SIG-M5 treated with dmso at 0.1 percent for 504 hours (cell line): Measurements from ENCODE around the gene CASK.

ENCODE experiments used
- DNase-seq: peaks from one replicate; lab custom pipeline; 2025; ENCODE audit not compliant: unreplicated experiment; lab: John Stamatoyannopoulos, UW

The CASK gene, protein sequence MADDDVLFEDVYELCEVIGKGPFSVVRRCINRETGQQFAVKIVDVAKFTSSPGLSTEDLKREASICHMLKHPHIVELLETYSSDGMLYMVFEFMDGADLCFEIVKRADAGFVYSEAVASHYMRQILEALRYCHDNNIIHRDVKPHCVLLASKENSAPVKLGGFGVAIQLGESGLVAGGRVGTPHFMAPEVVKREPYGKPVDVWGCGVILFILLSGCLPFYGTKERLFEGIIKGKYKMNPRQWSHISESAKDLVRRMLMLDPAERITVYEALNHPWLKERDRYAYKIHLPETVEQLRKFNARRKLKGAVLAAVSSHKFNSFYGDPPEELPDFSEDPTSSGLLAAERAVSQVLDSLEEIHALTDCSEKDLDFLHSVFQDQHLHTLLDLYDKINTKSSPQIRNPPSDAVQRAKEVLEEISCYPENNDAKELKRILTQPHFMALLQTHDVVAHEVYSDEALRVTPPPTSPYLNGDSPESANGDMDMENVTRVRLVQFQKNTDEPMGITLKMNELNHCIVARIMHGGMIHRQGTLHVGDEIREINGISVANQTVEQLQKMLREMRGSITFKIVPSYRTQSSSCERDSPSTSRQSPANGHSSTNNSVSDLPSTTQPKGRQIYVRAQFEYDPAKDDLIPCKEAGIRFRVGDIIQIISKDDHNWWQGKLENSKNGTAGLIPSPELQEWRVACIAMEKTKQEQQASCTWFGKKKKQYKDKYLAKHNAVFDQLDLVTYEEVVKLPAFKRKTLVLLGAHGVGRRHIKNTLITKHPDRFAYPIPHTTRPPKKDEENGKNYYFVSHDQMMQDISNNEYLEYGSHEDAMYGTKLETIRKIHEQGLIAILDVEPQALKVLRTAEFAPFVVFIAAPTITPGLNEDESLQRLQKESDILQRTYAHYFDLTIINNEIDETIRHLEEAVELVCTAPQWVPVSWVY

DNA sequence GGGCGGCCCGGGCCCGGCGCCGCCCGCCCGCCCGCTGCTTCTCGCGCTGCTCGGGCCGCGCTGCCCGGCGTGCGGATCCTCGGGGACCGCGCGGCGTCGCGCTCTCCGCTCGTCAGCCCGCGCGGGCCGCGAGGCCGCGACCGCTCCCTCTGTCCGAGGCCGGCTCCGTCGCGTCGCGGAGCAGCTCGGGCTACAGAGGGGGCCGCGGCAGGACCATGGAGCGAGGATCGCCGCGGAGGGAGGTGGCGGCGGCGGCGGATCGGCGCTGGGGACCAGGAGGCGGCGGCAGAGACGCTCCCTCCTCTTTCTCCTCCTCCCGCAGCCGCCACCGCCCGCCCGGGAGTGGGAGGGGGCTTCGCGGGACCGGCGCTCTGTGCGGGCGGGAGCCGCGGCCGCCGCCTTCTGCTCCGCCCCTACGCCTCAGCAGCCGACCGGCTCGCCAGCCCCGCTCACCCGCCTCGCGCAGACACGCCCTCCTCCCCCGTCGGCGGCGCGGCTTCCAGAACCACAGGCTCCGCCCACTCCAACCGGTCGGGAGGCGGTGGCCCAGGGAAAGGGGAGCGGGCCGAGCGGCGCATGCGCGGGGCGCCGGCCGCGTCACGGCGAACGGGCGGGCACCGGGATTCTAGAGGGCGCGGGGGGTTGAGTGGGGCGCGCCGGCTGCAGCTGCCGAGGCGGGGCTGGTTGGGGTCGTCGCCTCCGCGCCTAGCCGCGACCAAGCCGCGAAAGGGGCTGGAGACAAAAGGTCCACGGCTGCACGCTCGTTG, at the start of gene CASK:
Gene CASK, minus strand, starts transcription at position 344 of the 767 bp plus-strand sequence. CDS start 566 bp downstream, outside the sequence.
- peak; percentile 70 for DNase-seq

DNA sequence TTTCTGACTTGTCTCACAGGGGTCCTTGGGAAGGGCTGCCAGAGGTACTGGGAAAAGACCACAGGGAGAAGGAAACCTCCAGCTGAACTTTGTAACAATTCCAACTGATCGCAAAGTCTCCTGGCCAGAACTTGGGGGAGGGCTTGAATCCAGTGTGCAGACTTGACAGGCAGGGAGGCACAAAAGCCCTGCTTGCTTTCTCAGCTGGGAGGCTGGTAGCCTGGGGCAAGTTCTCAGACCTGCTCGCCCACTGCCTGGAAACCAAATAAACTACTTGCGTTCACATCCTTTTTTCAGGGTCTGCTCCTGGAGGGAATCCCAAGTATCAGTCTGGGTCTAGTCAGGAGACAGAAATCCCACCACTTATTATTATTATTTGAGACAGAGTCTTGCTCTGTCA, 48.0 kb upstream of the CASK start:
- DNase-seq, result no peak

DNA sequence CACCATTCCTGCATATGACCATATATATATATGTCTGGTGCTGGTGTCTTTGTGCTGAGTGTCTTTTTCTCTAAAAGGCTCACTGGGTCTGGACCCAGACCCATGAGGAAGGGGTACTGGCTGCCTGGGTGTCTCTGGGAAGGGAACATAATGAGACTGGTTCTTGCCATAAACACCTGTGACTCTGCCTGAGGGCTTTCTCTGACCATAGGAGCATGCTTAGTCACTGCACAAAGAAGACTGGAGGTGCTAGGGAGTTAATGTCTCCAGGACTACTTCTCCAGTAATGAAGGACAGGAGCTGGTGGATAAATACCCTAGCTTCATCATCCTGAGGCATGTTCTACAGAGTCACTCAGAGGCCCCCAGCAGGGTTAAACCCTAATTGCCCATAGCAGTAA, 47.1 kb upstream of the CASK start:
- DNase-seq, result no peak

DNA sequence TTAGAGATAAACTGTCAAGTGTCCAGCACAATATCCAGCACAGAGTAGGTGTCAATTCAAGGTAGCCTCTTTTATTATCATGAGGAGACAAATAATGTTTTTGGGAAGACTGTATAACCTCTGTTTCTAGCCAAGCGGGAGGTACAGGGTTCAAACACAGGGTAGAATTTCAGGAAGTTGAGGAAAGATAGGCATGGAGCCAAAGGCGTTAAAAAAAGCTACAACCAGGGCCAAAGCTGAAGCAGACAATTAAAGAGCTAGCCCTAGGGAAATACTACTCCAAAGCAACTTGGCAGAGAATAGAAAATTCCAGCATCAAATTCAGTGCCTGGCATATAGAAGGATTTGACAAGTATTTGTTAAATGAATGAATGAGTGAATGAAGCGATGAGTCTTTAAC, 40.0 kb upstream of the CASK start:
- DNase-seq, result no peak

DNA sequence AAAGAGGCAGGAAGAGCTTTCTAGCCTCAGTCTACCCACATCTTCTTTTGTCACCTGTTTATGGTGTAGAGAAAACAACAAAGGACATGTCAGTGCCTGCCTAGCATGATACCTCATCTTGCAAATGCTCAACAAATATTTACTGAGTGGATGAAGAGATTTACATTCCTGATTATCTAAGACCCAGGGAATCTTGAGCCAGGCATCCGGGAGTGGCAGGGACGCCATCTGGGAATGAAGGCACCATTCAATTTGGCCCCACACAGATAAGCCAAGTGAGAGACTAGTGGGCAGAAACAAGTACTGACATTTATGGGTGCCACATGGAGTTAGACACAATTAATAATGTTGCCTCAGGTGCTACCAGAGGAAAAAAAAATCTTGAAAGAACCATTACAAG, 36.8 kb upstream of the CASK start:
- no peak for DNase-seq

DNA sequence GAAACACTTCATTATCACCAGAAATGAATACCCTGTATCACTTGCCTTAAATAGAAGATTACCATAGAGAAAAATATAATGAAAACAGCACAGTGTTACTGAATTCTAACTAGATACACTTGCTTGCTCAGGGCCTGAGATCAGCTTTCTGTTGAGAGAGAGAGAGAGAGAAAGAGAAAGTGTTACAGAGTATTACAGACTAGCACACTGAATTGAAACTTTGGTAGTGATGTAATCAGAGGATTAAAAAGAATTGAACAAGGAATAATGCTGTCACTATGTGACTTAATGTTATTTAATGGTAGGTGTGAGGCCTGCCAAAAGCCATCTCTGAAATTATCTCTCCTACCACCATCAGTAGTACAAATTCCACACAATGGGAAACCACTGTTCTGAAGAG, 35.5 kb upstream of the CASK start:
- DNase-seq, result no peak

DNA sequence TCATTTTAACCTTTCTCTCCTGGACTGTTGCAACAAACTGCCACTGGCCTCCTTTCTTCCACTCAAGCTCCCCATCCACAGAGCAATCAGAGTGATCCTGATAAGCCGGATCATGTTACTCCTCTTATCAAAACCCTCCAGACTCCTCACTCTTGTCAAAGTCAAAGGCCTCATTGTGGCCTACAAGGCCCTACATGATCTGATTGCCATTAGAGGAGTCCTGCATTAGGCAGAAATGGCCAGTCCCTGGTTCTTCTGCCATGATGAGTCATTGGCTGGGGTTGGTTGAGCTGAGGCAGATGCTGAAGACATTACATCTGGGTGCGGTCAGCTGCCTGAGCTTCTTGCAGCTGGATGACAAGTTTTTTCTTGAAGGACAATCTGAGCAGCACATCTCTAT, 32.7 kb upstream of the CASK start:
- DNase-seq, result no peak

DNA sequence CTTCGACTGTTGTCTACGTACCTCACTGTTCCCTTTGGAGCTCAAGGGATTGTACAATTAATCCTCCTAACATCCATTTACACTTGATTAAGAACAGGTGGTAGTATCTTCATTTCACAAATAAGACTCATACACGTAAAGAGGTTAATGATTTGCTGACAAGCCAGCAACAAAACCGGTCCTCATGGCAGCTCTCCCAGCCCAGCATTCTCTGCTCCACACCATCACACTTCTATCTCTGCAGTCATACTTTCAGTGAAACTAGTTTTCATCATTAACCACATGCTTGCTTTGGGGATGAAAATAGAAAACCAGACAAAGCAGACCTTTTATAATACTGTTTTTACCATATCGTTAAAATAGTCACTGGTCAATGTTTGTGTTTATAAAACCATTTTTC, 28.7 kb upstream of the CASK start:
- DNase-seq, result no peak

DNA sequence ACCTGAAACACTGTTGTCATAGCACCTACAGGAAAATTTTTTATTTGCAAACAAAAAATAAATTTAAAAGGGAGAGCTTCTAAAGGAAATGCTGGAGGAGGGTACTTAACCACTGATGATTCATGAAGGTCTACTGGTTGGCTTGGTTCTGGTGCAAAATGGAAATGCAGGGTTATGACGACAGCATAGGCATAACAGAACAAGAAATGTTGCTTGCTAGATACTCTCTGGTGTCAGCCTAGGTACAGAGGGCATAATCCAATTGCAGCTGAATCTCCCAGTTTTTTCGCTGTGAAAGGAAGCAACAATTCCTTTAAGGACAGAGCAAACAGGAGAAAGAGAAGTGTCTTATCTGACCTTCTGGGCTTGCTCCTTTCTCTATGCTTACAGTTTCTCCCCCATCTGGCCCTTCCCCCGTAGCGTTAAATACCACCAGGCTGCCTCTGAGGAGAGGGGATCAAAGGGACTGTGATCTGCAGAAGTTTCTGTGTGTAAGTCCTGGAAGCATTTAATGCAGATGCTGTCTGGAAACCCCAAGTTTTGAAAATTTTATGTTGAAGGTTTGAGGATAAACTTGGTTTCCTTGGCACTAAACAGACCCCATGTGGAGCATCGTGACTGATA, 23.7 kb upstream of the CASK start:
- no peak for DNase-seq

DNA sequence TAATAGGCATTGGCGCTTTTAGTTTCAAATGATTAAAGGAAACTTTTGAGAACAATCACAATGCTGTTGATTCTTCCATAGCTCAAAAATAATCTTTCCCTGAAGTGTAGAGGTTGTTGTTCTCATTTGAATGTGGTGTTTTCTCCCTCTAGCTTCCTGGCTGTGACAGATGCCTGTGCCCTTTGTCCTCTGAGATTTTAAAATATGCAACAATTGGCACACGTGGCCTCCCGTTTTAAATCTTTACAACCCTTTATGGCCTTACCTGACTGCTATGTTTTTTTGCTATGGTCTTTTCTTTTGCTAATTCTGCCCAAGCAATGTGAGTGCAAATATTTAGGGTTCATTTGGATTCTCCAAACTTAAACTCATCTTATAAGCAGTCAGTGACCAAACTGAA, 22.9 kb upstream of the CASK start:
- no peak for DNase-seq

DNA sequence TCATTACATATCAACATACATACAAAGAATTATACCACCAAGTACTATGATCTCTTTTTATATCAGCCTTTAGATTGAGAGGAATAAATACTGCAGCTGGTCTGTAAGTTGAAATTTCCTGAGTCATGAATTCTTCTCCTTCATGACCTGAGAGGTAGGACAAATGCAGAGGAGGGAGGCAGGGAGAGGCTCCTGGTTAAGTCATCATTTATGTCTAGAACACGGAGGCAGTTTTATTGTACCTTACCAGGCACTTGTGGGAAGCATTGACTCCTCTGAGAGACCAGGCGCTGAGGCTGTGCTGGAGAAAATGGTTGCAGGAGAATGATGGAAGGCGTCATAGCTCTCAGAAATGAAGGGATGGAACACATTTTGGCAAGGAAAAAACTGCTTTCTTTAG, 12.5 kb upstream of the CASK start:
- no peak for DNase-seq

DNA sequence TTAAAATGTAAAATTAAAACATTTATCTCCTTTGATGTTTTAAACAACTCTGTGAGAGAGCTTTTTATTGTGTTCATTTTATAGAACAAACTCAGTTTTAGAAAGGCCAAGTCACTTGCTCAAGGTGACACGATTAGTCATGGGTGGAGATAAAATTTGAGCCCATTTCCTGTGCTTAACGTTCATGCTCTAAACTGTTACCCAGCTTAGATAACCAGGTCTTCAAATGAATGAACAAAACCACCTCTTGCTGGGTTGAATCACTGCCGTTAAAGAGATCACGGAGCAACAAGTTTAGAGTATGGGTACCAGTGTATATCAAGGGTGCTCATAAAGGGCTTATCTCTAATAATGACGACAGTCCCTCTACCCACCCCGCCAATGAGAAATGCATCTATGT, 10.2 kb upstream of the CASK start:
- no peak for DNase-seq

DNA sequence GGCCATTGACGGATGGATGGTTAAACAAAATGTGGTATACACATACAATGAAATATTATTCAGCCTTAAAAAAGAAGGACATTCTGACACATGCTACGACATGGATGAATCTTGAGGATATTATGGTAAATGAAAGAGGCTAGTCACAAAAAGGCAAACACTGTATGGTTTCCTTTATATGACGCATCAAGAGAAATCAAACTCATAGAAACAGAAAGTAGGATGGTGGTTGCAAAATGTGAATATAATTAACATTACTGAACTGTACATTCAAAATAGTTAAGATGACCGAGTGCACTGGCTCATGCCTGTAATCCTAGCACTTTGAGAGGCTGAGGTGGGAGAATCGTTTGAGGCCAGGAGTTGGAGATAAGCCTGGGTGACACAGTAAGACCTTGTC, 9.5 kb upstream of the CASK start:
- DNase-seq, result no peak

DNA sequence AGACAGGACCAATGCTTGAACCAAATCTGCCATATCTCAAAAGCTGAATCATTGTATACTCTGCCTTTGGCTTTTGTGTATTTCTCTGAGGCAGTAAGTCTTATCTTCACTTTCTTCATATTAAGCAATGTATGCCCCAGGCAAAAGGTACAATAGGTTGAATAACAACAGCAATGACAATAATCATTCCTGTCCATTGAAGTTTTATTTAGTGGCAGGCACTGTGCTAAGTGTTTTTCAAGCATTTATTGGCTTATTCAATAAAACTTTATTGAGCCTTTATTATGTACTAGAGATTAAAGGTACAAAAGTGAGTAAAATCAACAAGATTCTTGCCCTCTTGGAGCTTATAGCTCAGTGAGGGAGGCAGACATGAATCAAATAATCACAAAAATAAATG, 8.2 kb upstream of the CASK start:
- DNase-seq, result no peak

DNA sequence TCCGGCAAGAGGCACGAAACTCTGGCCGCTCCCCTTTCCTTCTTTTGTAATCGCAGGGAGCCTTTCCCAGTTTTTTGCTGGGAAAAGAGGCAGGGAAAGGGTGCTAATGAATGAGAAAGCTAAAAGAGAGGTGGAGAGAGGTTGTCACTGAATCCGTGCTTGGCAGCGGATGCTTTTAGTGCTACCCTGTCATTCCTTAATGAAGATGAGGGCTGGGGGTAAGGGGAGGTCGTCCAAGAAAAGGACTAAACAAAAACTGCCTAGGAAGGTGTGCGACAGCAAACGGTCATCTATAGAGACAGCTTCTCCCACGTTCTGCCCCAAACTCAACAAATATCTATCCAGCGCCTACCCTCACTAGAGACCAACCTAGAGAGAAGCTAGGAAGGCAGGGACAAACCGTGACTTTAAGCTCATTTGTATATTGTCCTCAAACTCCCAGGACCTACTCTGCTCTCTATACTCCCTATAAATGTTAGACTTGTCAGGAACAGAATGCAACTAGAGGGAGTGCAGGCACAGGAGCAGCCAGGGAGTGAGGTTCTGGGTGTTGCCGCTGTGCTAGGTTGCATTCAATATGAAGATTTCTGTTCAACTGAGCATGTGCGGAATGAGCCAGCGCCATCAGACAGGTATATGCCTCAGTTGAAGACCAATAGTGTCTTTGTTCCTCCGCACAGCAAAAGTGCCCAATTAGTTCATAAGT, 777 bp upstream of the CASK start:
- no peak for DNase-seq

DNA sequence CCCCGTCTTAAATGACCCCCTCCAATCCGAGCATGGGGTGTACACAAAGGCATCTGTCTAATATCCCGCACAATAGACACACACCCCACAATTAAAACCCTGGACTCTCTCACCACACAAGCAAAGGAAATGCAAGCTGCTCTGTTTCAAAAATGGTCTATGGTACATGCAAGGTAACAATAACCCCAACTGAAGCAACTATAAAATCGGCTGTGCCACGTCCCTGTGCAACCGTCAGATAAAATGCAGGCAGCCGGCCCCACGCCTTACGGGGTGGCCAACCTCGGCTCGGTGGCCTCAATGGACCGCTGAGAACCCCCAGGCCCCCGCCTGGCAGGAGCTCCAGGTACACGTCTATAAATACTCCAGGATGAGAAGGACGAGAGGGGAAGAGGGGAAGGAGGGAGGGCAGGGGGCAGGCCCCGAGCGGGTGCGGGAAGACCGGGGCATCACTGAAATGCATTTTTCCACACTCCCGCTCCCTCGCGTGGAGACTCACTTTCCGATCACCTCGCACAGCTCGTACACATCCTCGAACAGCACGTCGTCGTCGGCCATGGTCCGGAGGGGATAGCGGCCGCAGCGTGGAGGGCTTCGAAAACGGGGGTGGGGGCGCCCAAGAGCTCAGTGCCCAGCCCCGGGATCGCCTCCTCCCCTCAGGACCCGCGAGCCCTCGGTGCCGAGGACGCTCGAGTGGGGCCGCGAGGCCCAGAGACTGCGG, 763 bp downstream of the CASK start:
- no peak for DNase-seq

DNA sequence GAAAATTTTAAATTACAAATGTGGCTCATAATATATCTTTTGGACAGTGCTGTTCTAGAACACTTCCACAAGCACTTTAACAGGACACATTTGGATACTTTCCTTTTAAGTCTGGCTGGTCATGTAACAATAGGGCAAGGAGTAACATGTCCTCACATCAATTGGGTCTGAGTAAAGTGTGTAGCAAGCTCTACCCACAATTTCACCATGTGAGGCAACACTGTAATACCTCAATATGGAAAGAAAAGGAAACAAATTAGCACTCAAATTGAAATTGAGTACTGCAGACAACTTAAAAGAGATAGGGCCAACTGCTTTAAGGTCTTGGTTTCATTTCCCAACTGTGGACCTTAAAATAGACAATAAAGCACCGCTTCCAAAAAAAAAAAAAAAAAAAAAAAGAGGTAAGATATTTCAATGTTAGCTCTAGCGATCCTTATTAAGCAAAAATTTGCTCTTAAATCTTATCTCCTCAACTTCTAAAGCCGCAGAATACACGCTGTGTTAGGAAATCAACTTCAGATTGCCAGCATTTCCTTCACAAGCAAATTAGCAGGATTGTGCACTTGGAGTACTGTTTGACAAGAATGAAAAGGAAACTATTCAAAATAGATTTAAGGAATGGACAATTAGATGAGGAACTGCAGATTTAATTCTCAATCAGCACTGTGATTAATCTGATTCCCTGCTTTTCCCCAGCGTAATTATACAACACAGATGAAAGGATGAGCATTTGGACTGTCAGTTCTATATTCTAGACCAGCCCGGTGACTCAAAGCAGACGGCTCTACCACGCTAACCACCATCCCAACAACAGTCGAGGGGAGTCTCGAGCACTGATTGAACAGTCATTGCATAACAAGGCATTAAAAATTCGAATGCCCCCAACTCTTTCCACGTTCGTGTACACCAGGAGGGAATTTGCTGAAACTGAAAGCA, 1.6 kb downstream of the CASK start:
- peak; percentile 83 for DNase-seq

DNA sequence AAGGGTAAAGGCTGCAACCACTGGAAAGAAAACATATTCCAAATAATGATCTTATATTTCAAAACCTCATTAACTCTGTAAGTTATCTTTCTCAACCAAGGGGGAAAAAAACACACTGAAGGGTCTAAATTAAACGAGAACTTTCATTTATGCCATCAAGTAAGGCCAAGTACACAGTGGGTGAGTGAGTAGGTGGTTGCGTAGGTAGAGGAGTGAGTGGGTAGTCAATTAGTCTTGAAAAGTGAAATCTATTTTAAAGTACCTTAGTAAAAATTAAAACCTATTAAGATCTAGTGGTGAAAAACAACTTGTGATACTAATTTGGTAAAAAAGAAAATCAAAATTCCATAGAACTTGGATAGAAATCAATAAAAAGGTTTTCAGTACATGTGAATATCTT, 3.5 kb downstream of the CASK start:
- no peak for DNase-seq

DNA sequence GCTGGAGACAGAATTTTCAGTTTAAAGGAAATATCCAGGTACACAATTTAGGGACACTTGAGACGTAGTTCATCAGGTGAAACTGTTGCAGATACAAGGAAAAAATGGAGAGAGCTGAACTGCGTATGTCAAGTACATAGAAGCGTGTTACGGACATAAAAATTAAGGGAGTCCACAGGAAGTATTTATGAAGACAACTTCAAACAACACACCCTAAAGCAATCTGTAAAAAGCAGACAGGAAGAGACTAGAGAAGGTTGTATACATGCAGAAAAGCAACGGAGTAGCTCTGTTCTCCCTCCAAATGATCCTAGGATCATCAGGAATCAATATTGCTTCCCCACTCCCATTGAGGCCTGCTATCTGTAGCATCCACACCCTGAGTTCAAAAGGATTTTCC, 5.8 kb downstream of the CASK start:
- no peak for DNase-seq
